ENCODE results near the gene RNF25.

The RNF25 gene

GRCh38 chr2:218622606-218623365 lies 49.0 kb downstream of the RNF25 start:
- no peak for DNase-seq (ENCODE audit: low read depth)

- no peak for DNase-seq (ENCODE audit: low read depth)
Measured at GRCh38 chr2:218621007-218621406, 50.8 kb downstream of the RNF25 start.

- DNase-seq (ENCODE audit: low read depth) = no peak
Measured at GRCh38 chr2:218618102-218618860, 53.5 kb downstream of the RNF25 start.

DNA sequence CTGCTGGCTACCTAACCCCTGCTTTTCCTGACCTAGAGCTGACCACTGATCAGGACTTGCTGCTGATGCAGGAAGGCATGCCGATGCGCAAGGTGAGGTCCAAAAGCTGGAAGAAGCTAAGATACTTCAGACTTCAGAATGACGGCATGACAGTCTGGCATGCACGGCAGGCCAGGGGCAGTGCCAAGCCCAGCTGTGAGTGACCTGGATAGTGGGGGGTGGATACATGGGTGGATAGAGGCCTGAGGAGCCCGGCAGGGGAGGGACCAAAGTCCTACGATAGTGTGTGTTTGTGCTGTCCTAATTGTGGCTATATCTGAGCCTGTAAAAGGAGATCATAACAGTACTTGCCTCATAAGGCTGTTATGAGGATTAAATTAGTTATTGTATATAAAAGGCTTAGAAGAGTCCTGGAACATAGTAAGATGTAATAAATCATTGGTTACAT lies 55.9 kb downstream of the RNF25 start:
- DNase-seq (ENCODE audit: low read depth) = no peak
